Vagina (tissue), 2 donors: ENCODE measurements around the gene ADK. TPM values are rescaled to one million over a fixed set of nuclear protein-coding genes. Genes with fewer than 3 reads are reported as not detected.

Source experiments
- DNase-seq, 2 donors: peaks; one replicate each; pipeline ENCODE4 v3.0.0-alpha.2; 2017; ENCODE audit errors: extremely low spot score in 2 of 2
- H3K27ac ChIP-seq: fragments of 200-600 bp; sonication (generic); one replicate; pipeline ENCODE4 v1.5.1; 2019
- H3K27me3 ChIP-seq: fragments of 200-600 bp; sonication (generic); one replicate; pipeline ENCODE4 v1.5.1; 2019
- H3K36me3 ChIP-seq, 2 donors: fragments of 200-600 bp; sonication (generic); one replicate each; pipeline ENCODE4 v1.5.1; 2017 to 2019
- H3K4me1 ChIP-seq: fragments of 200-600 bp; sonication (generic); one replicate; pipeline ENCODE4 v1.5.1; 2019
- H3K4me3 ChIP-seq, 2 donors: fragments of 200-600 bp; sonication (generic); 1 replicate in 1 of 2; 2 replicates in 1 of 2; pipeline ENCODE4 v1.5.1; 2016 to 2019
- H3K9me3 ChIP-seq: fragments of 200-600 bp; sonication (generic); one replicate; pipeline ENCODE4 v1.5.1; 2019
- CTCF ChIP-seq, 3 experiments: fragments of 450-650 bp in 2 of 3; fragments of 200-600 bp in 1 of 3; sonication (generic) in 1 of 3; IDR thresholded peaks; one replicate each; pipeline ENCODE4 v1.5.1; 2017 to 2019; ENCODE audit warnings: antibody characterized with exemption in 3 of 3, mild to moderate bottlenecking in 2 of 3, moderate library complexity in 2 of 3
- POLR2A ChIP-seq, 2 donors: fragments of 450-650 bp; IDR thresholded peaks; one replicate each; pipeline ENCODE4 v1.6.1; 2017; ENCODE audit warnings: antibody characterized with exemption in 2 of 2, mild to moderate bottlenecking in 2 of 2, moderate library complexity in 2 of 2
- POLR2AphosphoS5 ChIP-seq, 2 donors: sonication (generic); formaldehyde crosslinking; IDR thresholded peaks; one replicate each; pipeline ENCODE4 v1.9.0; 2017; ENCODE audit warnings: antibody characterized with exemption in 2 of 2, mild to moderate bottlenecking in 2 of 2, low read depth in 1 of 2; ENCODE audit not compliant: insufficient read depth in 1 of 2
- intact Hi-C: fragments of 100-400 bp; cut with DNase I; formaldehyde crosslinking; loops from one replicate; pipeline ENCODE4 v1.15.1; 2023
- total RNA-seq: library from RNA; depleted of rRNA; stranded (reverse); fragments of >200 nt; gene quantifications from one replicate; pipeline ENCODE4 v1.2.3, GENCODE V29; 2016

ADK gene
- total RNA-seq, 1 donor from 2014 or later = 46.2 TPM

GRCh38 chr10:74373059-74373458 lies 222.0 kb downstream of the ADK start:
- TF ChIP-seq CTCF (IDR thresholded peaks at IDR 0.05) (no peak), POLR2AphosphoS5 (IDR thresholded peaks at IDR 0.05; ENCODE audit: insufficient read depth in 1 of 2, low read depth in 1 of 2) (no peak), POLR2A (IDR thresholded peaks at IDR 0.05) (no peak)
- no peak overlapping the region for H3K4me3 ChIP-seq
- intact Hi-C loops = no loop called here

GRCh38 chr10:74377476-74377875 lies 226.5 kb downstream of the ADK start:
- TF ChIP-seq POLR2AphosphoS5 (IDR thresholded peaks at IDR 0.05; ENCODE audit: insufficient read depth in 1 of 2, low read depth in 1 of 2) (no peak), POLR2A (IDR thresholded peaks at IDR 0.05) (no peak), CTCF (IDR thresholded peaks at IDR 0.05) (no peak)
- H3K4me1 ChIP-seq = no peaks in the 10 kb centered on the region
- intact Hi-C loops = no loop called here
- DNase-seq = no peak
- H3K27me3 ChIP-seq = no peaks in the 10 kb centered on the region
- no peaks in the 10 kb centered on the region for H3K36me3 ChIP-seq
- no peaks in the 10 kb centered on the region for H3K9me3 ChIP-seq
- H3K27ac ChIP-seq = no peak overlapping the region
- no peak overlapping the region for H3K4me3 ChIP-seq

More at GRCh38 chr10:74373059-74373458, 222.0 kb downstream of the ADK start:
- Histone ChIP-seq H3K36me3 (no peaks in the 10 kb centered on the region), H3K27ac (no peak overlapping the region), H3K27me3 (no peaks in the 10 kb centered on the region), H3K9me3 (no peaks in the 10 kb centered on the region), H3K4me1 (no peaks in the 10 kb centered on the region)
- DNase-seq = no peak

- H3K27ac ChIP-seq = no peak overlapping the region
- H3K4me1 ChIP-seq = no peaks in the 10 kb centered on the region
- intact Hi-C loops = no loop called here
- H3K27me3 ChIP-seq = no peaks in the 10 kb centered on the region
- H3K9me3 ChIP-seq = no peaks in the 10 kb centered on the region
- no peak for DNase-seq
- H3K4me3 ChIP-seq = no peak overlapping the region
- no peaks in the 10 kb centered on the region for H3K36me3 ChIP-seq
- TF ChIP-seq POLR2AphosphoS5 (IDR thresholded peaks at IDR 0.05; ENCODE audit: insufficient read depth in 1 of 2, low read depth in 1 of 2) (no peak), POLR2A (IDR thresholded peaks at IDR 0.05) (no peak), CTCF (IDR thresholded peaks at IDR 0.05) (no peak)
Observed at GRCh38 chr10:74379474-74379873, 228.5 kb downstream of the ADK start.

- H3K9me3 ChIP-seq = no peaks in the 10 kb centered on the region
- no peaks in the 10 kb centered on the region for H3K4me1 ChIP-seq
- TF ChIP-seq POLR2AphosphoS5 (IDR thresholded peaks at IDR 0.05; ENCODE audit: insufficient read depth in 1 of 2, low read depth in 1 of 2) = no peak
- no peak for TF ChIP-seq CTCF (IDR thresholded peaks at IDR 0.05)
- no peak for TF ChIP-seq POLR2A (IDR thresholded peaks at IDR 0.05)
- DNase-seq = no peak
- no peaks in the 10 kb centered on the region for H3K27me3 ChIP-seq
- intact Hi-C loops = no loop called here
- no peak overlapping the region for H3K27ac ChIP-seq
- H3K36me3 ChIP-seq = no peaks in the 10 kb centered on the region
- no peak overlapping the region for H3K4me3 ChIP-seq
Observed at GRCh38 chr10:74380795-74381194, 229.8 kb downstream of the ADK start.

GRCh38 chr10:74381291-74381853 lies 230.4 kb downstream of the ADK start:
- no peak for TF ChIP-seq POLR2A (IDR thresholded peaks at IDR 0.05)
- no peak for TF ChIP-seq POLR2AphosphoS5 (IDR thresholded peaks at IDR 0.05; ENCODE audit: insufficient read depth in 1 of 2, low read depth in 1 of 2)
- no peak for TF ChIP-seq CTCF (IDR thresholded peaks at IDR 0.05)
- no peaks in the 10 kb centered on the region for H3K36me3 ChIP-seq
- no peak for DNase-seq
- H3K9me3 ChIP-seq = no peaks in the 10 kb centered on the region
- H3K27ac ChIP-seq = no peak overlapping the region
- no peaks in the 10 kb centered on the region for H3K4me1 ChIP-seq
- H3K27me3 ChIP-seq = no peaks in the 10 kb centered on the region
- intact Hi-C loops = no loop called here
- H3K4me3 ChIP-seq = no peak overlapping the region
